ENCODE data around the gene DNAJB8. TPM values are rescaled to one million over a fixed set of nuclear protein-coding genes. Genes with fewer than 3 reads are reported as not detected.

DNAJB8 gene
- total RNA-seq, 2 experiments from 2014 or later: not detected

DNA sequence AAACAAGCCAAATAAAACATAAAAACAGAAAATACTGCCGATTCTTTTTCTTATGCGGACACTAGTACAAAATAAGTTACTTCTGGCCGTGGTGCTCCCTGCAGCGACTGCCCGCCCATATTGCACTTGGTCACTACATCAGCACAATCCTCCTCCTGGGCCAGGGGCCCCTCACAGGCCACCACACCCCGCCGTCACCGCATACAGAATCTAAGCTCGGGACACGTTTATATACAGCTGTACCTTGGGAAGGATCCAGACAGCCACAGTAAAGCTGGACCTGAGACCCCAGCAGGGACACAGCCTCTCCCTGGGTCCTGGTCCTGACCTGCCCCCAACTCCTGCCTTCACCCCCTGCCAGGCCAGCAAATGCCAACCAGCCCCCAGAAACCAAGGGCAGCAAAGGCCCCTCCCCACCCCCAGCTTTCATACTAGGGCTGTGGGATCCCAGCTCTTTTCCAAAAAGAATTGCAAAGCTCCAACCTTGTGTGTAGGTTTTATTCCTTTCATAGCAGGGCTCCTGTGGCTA lies 12.9 kb upstream of the DNAJB8 start:
- intact Hi-C loops (cut with DNase I, micrococcal nuclease): no loop called here
- ATAC-seq (ENCODE audit: poor library complexity) (no peak), DNase-seq (no peak)
- no peaks in the 10 kb centered on the region for H3K36me3 ChIP-seq (ENCODE audit: insufficient read depth, low read length)
- Mint-ChIP-seq H3K4me3 (no peak overlapping the region), H3K36me3 (ENCODE audit: low read depth) (no peaks in the 10 kb centered on the region), H3K4me1 (ENCODE audit: low read depth) (peaks cover 15% of the 10 kb centered on the region), H3K27me3 (peaks cover 78% of the 10 kb centered on the region), H3K9me3 (no peaks in the 10 kb centered on the region), H3K27ac (no peak overlapping the region)
- TF ChIP-seq, protein P1, sequence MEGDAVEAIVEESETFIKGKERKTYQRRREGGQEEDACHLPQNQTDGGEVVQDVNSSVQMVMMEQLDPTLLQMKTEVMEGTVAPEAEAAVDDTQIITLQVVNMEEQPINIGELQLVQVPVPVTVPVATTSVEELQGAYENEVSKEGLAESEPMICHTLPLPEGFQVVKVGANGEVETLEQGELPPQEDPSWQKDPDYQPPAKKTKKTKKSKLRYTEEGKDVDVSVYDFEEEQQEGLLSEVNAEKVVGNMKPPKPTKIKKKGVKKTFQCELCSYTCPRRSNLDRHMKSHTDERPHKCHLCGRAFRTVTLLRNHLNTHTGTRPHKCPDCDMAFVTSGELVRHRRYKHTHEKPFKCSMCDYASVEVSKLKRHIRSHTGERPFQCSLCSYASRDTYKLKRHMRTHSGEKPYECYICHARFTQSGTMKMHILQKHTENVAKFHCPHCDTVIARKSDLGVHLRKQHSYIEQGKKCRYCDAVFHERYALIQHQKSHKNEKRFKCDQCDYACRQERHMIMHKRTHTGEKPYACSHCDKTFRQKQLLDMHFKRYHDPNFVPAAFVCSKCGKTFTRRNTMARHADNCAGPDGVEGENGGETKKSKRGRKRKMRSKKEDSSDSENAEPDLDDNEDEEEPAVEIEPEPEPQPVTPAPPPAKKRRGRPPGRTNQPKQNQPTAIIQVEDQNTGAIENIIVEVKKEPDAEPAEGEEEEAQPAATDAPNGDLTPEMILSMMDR (IDR thresholded peaks at IDR 0.05): no peak
- peaks cover 11% of the 10 kb centered on the region for H3K4me1 ChIP-seq (ENCODE audit: insufficient read depth, low read length)
- peaks cover 0 to 3% of the 10 kb centered on the region in 2 experiments for H3K9me3 ChIP-seq (ENCODE audit: control insufficient read depth in 1 of 2, insufficient read depth in 1 of 2, low read length in 2 of 2)
- no peak overlapping the region for H3K27ac ChIP-seq (ENCODE audit: low read depth in 1 of 2, low read length in 2 of 2)
- no peak overlapping the region for H3K4me3 ChIP-seq (ENCODE audit: low read length)
- peaks cover 42% of the 10 kb centered on the region in 2 experiments for H3K27me3 ChIP-seq (ENCODE audit: control insufficient read depth in 1 of 2, insufficient read depth in 2 of 2, low read length in 2 of 2)
- ChIA-PET POLR2A (no interaction called here), CTCF (no interaction called here)

- Mint-ChIP-seq H3K9me3 (no peaks in the 10 kb centered on the region), H3K4me1 (ENCODE audit: low read depth) (peaks cover 14% of the 10 kb centered on the region), H3K36me3 (ENCODE audit: low read depth) (no peaks in the 10 kb centered on the region), H3K27ac (no peak overlapping the region), H3K27me3 (peaks cover 78% of the 10 kb centered on the region), H3K4me3 (no peak overlapping the region)
- ChIA-PET POLR2A (no interaction called here), CTCF (no interaction called here)
- no peaks in the 10 kb centered on the region for H3K36me3 ChIP-seq (ENCODE audit: insufficient read depth, low read length)
- H3K27me3 ChIP-seq (ENCODE audit: control insufficient read depth in 1 of 2, insufficient read depth in 2 of 2, low read length in 2 of 2): peaks cover 34 to 35% of the 10 kb centered on the region in 2 experiments
- intact Hi-C loops (cut with DNase I, micrococcal nuclease): no loop called here
- ATAC-seq (ENCODE audit: poor library complexity) (no peak), DNase-seq (no peak)
- H3K9me3 ChIP-seq (ENCODE audit: control insufficient read depth in 1 of 2, insufficient read depth in 1 of 2, low read length in 2 of 2): peaks cover 0 to 3% of the 10 kb centered on the region in 2 experiments
- no peak overlapping the region for H3K27ac ChIP-seq (ENCODE audit: low read depth in 1 of 2, low read length in 2 of 2)
- H3K4me3 ChIP-seq (ENCODE audit: low read length): no peak overlapping the region
- H3K4me1 ChIP-seq (ENCODE audit: insufficient read depth, low read length): peaks cover 7% of the 10 kb centered on the region
- TF ChIP-seq, protein P1 (IDR thresholded peaks at IDR 0.05): no peak
Measured at GRCh38 chr3:128478576-128479506, 12.2 kb upstream of the DNAJB8 start.

DNA sequence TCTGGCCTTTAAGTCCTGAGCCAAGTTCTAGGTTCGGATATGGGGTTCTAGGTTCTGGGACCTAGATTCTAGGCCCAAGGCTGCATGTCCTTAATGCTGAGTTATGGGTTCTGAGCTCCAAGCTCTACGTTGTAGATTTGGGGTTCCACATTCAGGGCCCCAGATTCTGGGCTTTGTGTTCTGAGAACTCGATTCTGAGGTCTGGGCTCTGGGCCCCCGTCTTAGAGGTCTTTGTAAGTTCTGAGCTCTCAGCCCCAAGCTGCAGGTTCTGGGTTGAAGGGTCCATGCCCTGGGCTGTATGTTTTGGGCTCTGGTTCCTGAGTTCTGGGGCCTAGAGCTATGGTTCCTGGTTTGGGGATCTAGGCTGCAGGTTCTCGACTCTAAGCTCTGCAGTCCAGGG lies 10.0 kb upstream of the DNAJB8 start:
- TF ChIP-seq, protein P1 (IDR thresholded peaks at IDR 0.05): no peak
- ATAC-seq (ENCODE audit: poor library complexity) (no peak), DNase-seq (no peak)
- peaks cover 12 to 20% of the 10 kb centered on the region in 2 experiments for H3K27me3 ChIP-seq (ENCODE audit: control insufficient read depth in 1 of 2, insufficient read depth in 2 of 2, low read length in 2 of 2)
- intact Hi-C loops (cut with DNase I, micrococcal nuclease): no loop called here
- H3K27me3 Mint-ChIP-seq: peaks cover 59% of the 10 kb centered on the region
- H3K9me3 Mint-ChIP-seq: no peaks in the 10 kb centered on the region
- H3K4me3 Mint-ChIP-seq: no peak overlapping the region
- H3K27ac Mint-ChIP-seq: no peak overlapping the region
- H3K36me3 ChIP-seq (ENCODE audit: insufficient read depth, low read length): no peaks in the 10 kb centered on the region
- no peaks in the 10 kb centered on the region for H3K4me1 Mint-ChIP-seq (ENCODE audit: low read depth)
- no peaks in the 10 kb centered on the region for H3K4me1 ChIP-seq (ENCODE audit: insufficient read depth, low read length)
- H3K9me3 ChIP-seq (ENCODE audit: control insufficient read depth in 1 of 2, insufficient read depth in 1 of 2, low read length in 2 of 2): no peaks in the 10 kb centered on the region
- ChIA-PET POLR2A (no interaction called here), CTCF (no interaction called here)
- H3K27ac ChIP-seq (ENCODE audit: low read depth in 1 of 2, low read length in 2 of 2): no peak overlapping the region
- no peaks in the 10 kb centered on the region for H3K36me3 Mint-ChIP-seq (ENCODE audit: low read depth)
- no peak overlapping the region for H3K4me3 ChIP-seq (ENCODE audit: low read length)
